ENCODE results near the gene ITGA7. TPM values are rescaled to one million over a fixed set of nuclear protein-coding genes. Genes with fewer than 3 reads are reported as not detected.

Gene ITGA7
- total and polyA plus RNA-seq, 2 of the 8 experiments (the other 6 are each of a cell fraction or from before 2014, with no cell fraction given) = 57.6 to 86.1 TPM

GRCh38 chr12:55642669-55643068 lies 65.0 kb downstream of the ITGA7 start (continued):
- TF ChIP-seq YY1 (IDR thresholded peaks at IDR 0.05; ENCODE audit: low read depth, low read length) = no peak
- no peak for TF ChIP-seq RBBP5 (IDR thresholded peaks at IDR 0.05; ENCODE audit: borderline replicate concordance, low read depth, low read length)
- no peak for TF ChIP-seq CREB1 (IDR thresholded peaks at IDR 0.05)
